GM23338 (cell line): ENCODE measurements around the gene TGFBRAP1.

Source experiments
- CTCF ChIP-seq, 2 experiments: fragments of 200-600 bp in 1 of 2; sonication (generic) in 1 of 2; conservative IDR thresholded peaks; 2 replicates each; pipeline versions ENCODE4 v1.5.1 to v1.6.1; 2016 to 2017; ENCODE audit warnings: antibody characterized with exemption in 2 of 2, low read depth in 2 of 2, mild to moderate bottlenecking in 2 of 2, moderate library complexity in 1 of 2
- EZH2phosphoT487 ChIP-seq: fragments of 200-600 bp; sonication (generic); IDR thresholded peaks from one replicate; pipeline ENCODE4 v1.8.1; 2018; ENCODE audit warnings: antibody characterized with exemption; ENCODE audit not compliant: unreplicated experiment

- no peak for TF ChIP-seq CTCF (conservative IDR thresholded peaks at IDR 0.05; ENCODE audit: low read depth in 2 of 2)
- no peak for TF ChIP-seq EZH2phosphoT487
These were observed 7.2 kb upstream of the TGFBRAP1 start for GRCh38 chr2:105336786-105337121.
